IMR-90 (cell line): Measurements from ENCODE around the gene PLD6. TPM values are rescaled to one million over a fixed set of nuclear protein-coding genes. Genes with fewer than 3 reads are reported as not detected.

Source experiments
- ATAC-seq: fragments of 200-7000 bp; cut with Tn5 transposase; 2 replicates; pipeline ENCODE4 v1.9.1; 2020; ENCODE audit warnings: low read depth, mild to moderate bottlenecking, moderate library complexity
- BruUV-seq: library from RNA; stranded (reverse); fragments of 400-500 nt; replicated peaks from 2 replicates; lab custom pipeline; 2021; lab: Mats Ljungman, UMichigan
- CTCF ChIA-PET: fragments of 300-600 bp; formaldehyde crosslinking; extraction: SDS; loops from one replicate; lab custom pipeline; 2021; ENCODE audit warnings: antibody characterized with exemption; lab: Yijun Ruan, JAX
- POLR2A ChIA-PET: fragments of 300-600 bp; sonication (Branson Sonifier 250); formaldehyde crosslinking; loops from one replicate; lab custom pipeline; 2022; ENCODE audit warnings: antibody characterized with exemption; ENCODE audit not compliant: unreplicated experiment; lab: Charles Lee
- DNase-seq: peaks from one replicate; pipeline ENCODE4 v3.0.0; 2013
- H2AFZ ChIP-seq: replicated peaks from 2 replicates; pipeline ENCODE3; 2013; ENCODE audit warnings: low read length, mild to moderate bottlenecking; ENCODE audit not compliant: poor library complexity
- H2AK5ac ChIP-seq: 2 replicates; pipeline ENCODE4 v1.6.1; 2013; ENCODE audit warnings: low read depth, low read length, inconsistent platforms
- H2AK9ac ChIP-seq: replicated peaks from 2 replicates; pipeline ENCODE3; 2013; ENCODE audit warnings: mild to moderate bottlenecking, low read depth, low read length, moderate library complexity; ENCODE audit not compliant: poor library complexity
- H2BK120ac ChIP-seq: 2 replicates; pipeline ENCODE4 v1.6.1; 2013; ENCODE audit warnings: low read depth, low read length, inconsistent platforms
- H2BK15ac ChIP-seq: 3 replicates; pipeline ENCODE4 v1.6.1; 2013; ENCODE audit warnings: low read depth, low read length, inconsistent platforms
- H2BK20ac ChIP-seq: 2 replicates; pipeline ENCODE4 v1.6.1; 2013; ENCODE audit warnings: low read depth, mild to moderate bottlenecking, inconsistent platforms, low read length, moderate library complexity
- H2BK5ac ChIP-seq: 2 replicates; pipeline ENCODE4 v1.6.1; 2013; ENCODE audit warnings: mild to moderate bottlenecking, low read depth, low read length, inconsistent platforms; ENCODE audit not compliant: poor library complexity, severe bottlenecking
- H3K14ac ChIP-seq: replicated peaks from 2 replicates; pipeline ENCODE4 v1.6.1; 2013; ENCODE audit warnings: low read depth, low read length, inconsistent platforms
- H3K18ac ChIP-seq: 2 replicates; pipeline ENCODE4 v1.6.1; 2013; ENCODE audit warnings: low read depth, low read length, control low read depth
- H3K23ac ChIP-seq: 2 replicates; pipeline ENCODE4 v1.6.1; 2013; ENCODE audit warnings: low read depth, low read length, inconsistent platforms
- H3K27ac ChIP-seq: 2 replicates; pipeline ENCODE4 v1.5.1; 2013; ENCODE audit warnings: mild to moderate bottlenecking, control low read depth, low read length; ENCODE audit not compliant: insufficient read depth
- H3K27me3 ChIP-seq: 2 replicates; pipeline ENCODE4 v1.6.1; 2013; ENCODE audit warnings: low read length; ENCODE audit not compliant: control insufficient read depth, insufficient read depth
- H3K36me3 ChIP-seq: 2 replicates; pipeline ENCODE4 v1.6.1; 2013; ENCODE audit warnings: low read length, mixed read lengths; ENCODE audit not compliant: control insufficient read depth, insufficient read depth
- H3K4ac ChIP-seq: 2 replicates; pipeline ENCODE4 v1.6.1; 2013; ENCODE audit warnings: low read depth, low read length, inconsistent platforms
- H3K4me1 ChIP-seq: 2 replicates; pipeline ENCODE4 v1.6.1; 2013; ENCODE audit warnings: low read length, mixed read lengths; ENCODE audit not compliant: control insufficient read depth, insufficient read depth
- H3K4me2 ChIP-seq: 2 replicates; pipeline ENCODE4 v1.6.1; 2013; ENCODE audit warnings: low read depth, mild to moderate bottlenecking, control low read depth, low read length, moderate library complexity
- H3K4me3 ChIP-seq: 2 replicates; pipeline ENCODE4 v1.5.1; 2013; ENCODE audit warnings: low read depth, mild to moderate bottlenecking, control low read depth, low read length, moderate library complexity; ENCODE audit not compliant: insufficient read depth
- H3K56ac ChIP-seq: 2 replicates; pipeline ENCODE4 v1.6.1; 2013; ENCODE audit warnings: low read length, inconsistent platforms; ENCODE audit not compliant: insufficient read depth; ENCODE audit errors: extremely low read depth
- H3K79me1 ChIP-seq, 2 experiments: 2 replicates each; pipeline ENCODE4 v1.6.1; 2013; ENCODE audit warnings: low read length in 2 of 2, inconsistent platforms in 1 of 2, low read depth in 1 of 2
- H3K9ac ChIP-seq: 2 replicates; pipeline ENCODE4 v1.6.1; 2013; ENCODE audit warnings: low read depth, low read length, control low read depth
- H3K9me1 ChIP-seq: 2 replicates; pipeline ENCODE4 v1.6.1; 2013; ENCODE audit warnings: low read length, inconsistent platforms; ENCODE audit not compliant: insufficient read depth
- H3K9me3 ChIP-seq: 2 replicates; pipeline ENCODE4 v1.6.1; 2013; ENCODE audit warnings: low read length; ENCODE audit not compliant: control insufficient read depth, insufficient read depth
- H4K20me1 ChIP-seq: 2 replicates; pipeline ENCODE4 v1.6.1; 2013; ENCODE audit warnings: low read length, inconsistent platforms; ENCODE audit not compliant: insufficient read depth
- H4K5ac ChIP-seq: 2 replicates; pipeline ENCODE4 v1.6.1; 2013; ENCODE audit warnings: mild to moderate bottlenecking, low read depth, low read length, control low read depth
- H4K8ac ChIP-seq, 2 experiments: 2 replicates each; pipeline ENCODE4 v1.6.1; 2013; ENCODE audit warnings: low read depth in 2 of 2, low read length in 2 of 2, control low read depth in 1 of 2, inconsistent platforms in 1 of 2
- H4K91ac ChIP-seq: 2 replicates; pipeline ENCODE4 v1.6.1; 2013; ENCODE audit warnings: low read depth, low read length, inconsistent platforms; ENCODE audit not compliant: insufficient read depth
- CTCF ChIP-seq: conservative IDR thresholded peaks from 2 replicates; pipeline ENCODE4 v1.5.1; 2012; ENCODE audit warnings: mild to moderate bottlenecking, low read depth, low read length, improper control_type of control experiment
- ELK1 ChIP-seq: fragments of 150-350 bp; IDR thresholded peaks from 2 replicates; pipeline ENCODE4 v1.6.1; 2016; ENCODE audit warnings: low read depth, mild to moderate bottlenecking, low read length, moderate library complexity, borderline replicate concordance
- FOS ChIP-seq: fragments of 150-350 bp; IDR thresholded peaks from 2 replicates; pipeline ENCODE4 v1.6.1; 2016; ENCODE audit warnings: low read depth, low read length
- MAZ ChIP-seq: IDR thresholded peaks from 2 replicates; pipeline ENCODE4 v1.6.1; 2012; ENCODE audit warnings: low read depth, mild to moderate bottlenecking, low read length, improper control_type of control experiment, moderate library complexity, borderline replicate concordance
- MXI1 ChIP-seq: IDR thresholded peaks from 2 replicates; pipeline ENCODE4 v1.6.1; 2012; ENCODE audit warnings: low read depth, mild to moderate bottlenecking, low read length, moderate library complexity, borderline replicate concordance
- NFE2L2 ChIP-seq: fragments of 150-350 bp; IDR thresholded peaks from 2 replicates; pipeline ENCODE4 v1.6.1; 2016; ENCODE audit warnings: low read depth, mild to moderate bottlenecking, low read length
- POLR2A ChIP-seq: IDR thresholded peaks from 2 replicates; pipeline ENCODE4 v1.6.1; 2012; ENCODE audit warnings: mild to moderate bottlenecking, low read depth, low read length
- WGBS, 2 experiments: methylation state at CpG; one replicate each; pipeline versions ENCODE4 v1.1.5 to v1.1.7; 2013; ENCODE audit warnings: missing lambda C conversion rate in 2 of 2; ENCODE audit not compliant: insufficient read length in 1 of 2; ENCODE audit errors: extremely low coverage in 2 of 2; 5-methylcytosine and 5-hydroxymethylcytosine counted together
- dilution Hi-C: fragments of 300-500 bp; cut with HindIII; formaldehyde crosslinking; loops from one replicate; pipeline ENCODE4 v1.14.3; 2018; ENCODE audit warnings: low sequenced_read_pairs; ENCODE audit not compliant: unreplicated experiment
- in situ Hi-C: fragments of 300-500 bp; cut with MboI; formaldehyde crosslinking; loops from 3 replicates; pipeline ENCODE4 v1.14.3; 2019; ENCODE audit warnings: low sequenced_read_pairs, inconsistent platforms, mixed read lengths
- intact Hi-C: fragments of 100-400 bp; cut with micrococcal nuclease; formaldehyde crosslinking; loops from 2 replicates; pipeline ENCODE4 v1.10.0; 2022
- polyA plus RNA-seq, 3 experiments: library from polyadenylated mRNA; depleted of rRNA; stranded (reverse); fragments of >200 nt; gene quantifications; 2 replicates each; pipeline ENCODE4 v1.2.3, GENCODE V29; 2012; ENCODE audit warnings: low replicate concordance in 1 of 3
- total RNA-seq: library from RNA; depleted of rRNA; stranded (reverse); fragments of >200 nt; gene quantifications from 2 replicates; pipeline ENCODE4 v1.2.3, GENCODE V29; 2012
- TF ChIP-seq, protein P1 (sequence below): fragments of 150-350 bp; IDR thresholded peaks from 2 replicates; pipeline ENCODE4 v1.6.1; 2017; ENCODE audit warnings: mild to moderate bottlenecking, antibody characterized with exemption, low read length, low read depth

PLD6 gene
- total and polyA plus RNA-seq, 2 of the 4 experiments (the other 2 are of a cell fraction), result 1.1 to 1.5 TPM

DNA sequence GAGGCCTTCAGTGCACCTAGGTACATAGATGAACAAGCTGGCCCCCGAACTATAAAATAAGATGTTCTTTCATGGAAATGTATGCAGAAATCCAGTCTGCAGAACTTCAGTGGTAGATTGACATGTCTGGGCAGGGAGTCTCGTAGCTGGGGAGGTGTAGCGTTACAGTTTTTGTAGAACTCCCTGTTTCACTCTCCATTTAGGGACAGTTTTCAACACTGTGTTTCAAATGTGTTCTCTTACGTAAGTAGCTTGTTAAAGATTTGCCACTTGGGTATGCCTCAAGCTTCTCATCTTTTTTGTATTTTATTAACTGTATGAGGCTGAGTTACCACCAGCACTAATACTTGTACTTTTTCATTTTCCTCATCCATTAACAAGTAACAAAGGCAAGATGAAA, 46.6 kb downstream of the PLD6 start:
- no peak overlapping the region for H2BK15ac ChIP-seq
- TF ChIP-seq MAZ (no peak), CTCF (no peak), FOS (no peak), POLR2A (no peak), NFE2L2 (no peak), ELK1 (no peak), MXI1 (no peak)
- TF ChIP-seq, protein P1, sequence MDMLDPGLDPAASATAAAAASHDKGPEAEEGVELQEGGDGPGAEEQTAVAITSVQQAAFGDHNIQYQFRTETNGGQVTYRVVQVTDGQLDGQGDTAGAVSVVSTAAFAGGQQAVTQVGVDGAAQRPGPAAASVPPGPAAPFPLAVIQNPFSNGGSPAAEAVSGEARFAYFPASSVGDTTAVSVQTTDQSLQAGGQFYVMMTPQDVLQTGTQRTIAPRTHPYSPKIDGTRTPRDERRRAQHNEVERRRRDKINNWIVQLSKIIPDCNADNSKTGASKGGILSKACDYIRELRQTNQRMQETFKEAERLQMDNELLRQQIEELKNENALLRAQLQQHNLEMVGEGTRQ, result no peak
- no peak overlapping the region for H3K27ac ChIP-seq
- H3K4me1 ChIP-seq, result peaks cover 13% of the 10 kb centered on the region
- WGBS, 2 experiments, result 100% methylated on average over 1 of the region's 4 CpGs; no CpG with 5 or more reads in 1 of the 2 experiments
- no peak overlapping the region for H4K8ac ChIP-seq
- H2BK5ac ChIP-seq, result no peak overlapping the region
- H2AK5ac ChIP-seq, result no peak overlapping the region
- in situ Hi-C loops (no loop called here), dilution Hi-C loops (no loop called here), intact Hi-C loops (no loop called here)
- H3K79me1 ChIP-seq, result peaks cover 32 to 55% of the 10 kb centered on the region in 2 experiments
- H3K9me1 ChIP-seq, result peaks cover 14% of the 10 kb centered on the region; the same call in 1 of the 2 replicates
- no peak overlapping the region for H2BK20ac ChIP-seq
- peaks cover 19% of the 10 kb centered on the region for H4K20me1 ChIP-seq
- H3K9ac ChIP-seq, result no peak overlapping the region
- POLR2A ChIA-PET, result no interaction called here
- H3K9me3 ChIP-seq, result no peaks in the 10 kb centered on the region
- no peak overlapping the region for H4K91ac ChIP-seq
- no peak overlapping the region for H4K5ac ChIP-seq
- no peak overlapping the region for H2BK120ac ChIP-seq
- no peak overlapping the region for H3K23ac ChIP-seq
- H3K4me3 ChIP-seq, result no peak overlapping the region
- H3K4ac ChIP-seq, result no peak overlapping the region
- H3K56ac ChIP-seq, result no peak overlapping the region
- no peak overlapping the region for H2AK9ac ChIP-seq
- H2AFZ ChIP-seq, result no peak overlapping the region
- H3K36me3 ChIP-seq, result peaks cover 73% of the 10 kb centered on the region
- CTCF ChIA-PET, result interaction anchor here (0.5 kb wide), 1 partner anchor 18 kb away, joined by 3 read pairs; no protein-coding TSS in a partner anchor
- BruUV-seq, result no TSS peak
- H3K14ac ChIP-seq, result no peak overlapping the region
- no peak for DNase-seq
- ATAC-seq, result no peak
- no peak overlapping the region for H3K4me2 ChIP-seq
- no peaks in the 10 kb centered on the region for H3K27me3 ChIP-seq
- no peak overlapping the region for H3K18ac ChIP-seq
